ENCODE results near the gene AMPD1.

AMPD1 gene

GRCh38 chr1:114694540-114695310 is 621 bp downstream of the AMPD1 start:
- DNase-seq: no peak

GRCh38 chr1:114692947-114693346 is 2.4 kb downstream of the AMPD1 start:
- no peak for DNase-seq

GRCh38 chr1:114691061-114691460 is 4.3 kb downstream of the AMPD1 start:
- DNase-seq: no peak

DNA sequence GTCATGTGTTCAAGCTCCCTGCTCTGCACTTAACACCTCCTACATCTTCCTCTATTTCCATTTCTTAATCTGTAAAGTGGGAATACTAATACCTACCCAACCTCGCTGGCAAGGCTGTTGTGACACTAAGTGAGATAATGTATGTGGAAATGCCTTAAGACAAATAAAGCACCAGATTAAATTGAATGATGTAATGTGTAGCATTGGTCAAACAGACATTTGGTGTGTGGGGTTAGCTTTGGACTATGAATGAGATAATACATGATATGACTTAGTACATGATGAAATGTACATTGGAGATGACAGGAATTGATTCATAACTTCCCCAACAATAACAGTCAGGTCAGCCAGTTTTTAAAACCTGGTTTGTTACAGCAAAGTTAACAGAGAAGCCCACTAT is 5.2 kb downstream of the AMPD1 start:
- DNase-seq: no peak

- no peak for DNase-seq
These were observed 6.8 kb downstream of the AMPD1 start for GRCh38 chr1:114688526-114688925.

- no peak for DNase-seq
These were observed 9.5 kb downstream of the AMPD1 start for GRCh38 chr1:114685851-114686250.

DNA sequence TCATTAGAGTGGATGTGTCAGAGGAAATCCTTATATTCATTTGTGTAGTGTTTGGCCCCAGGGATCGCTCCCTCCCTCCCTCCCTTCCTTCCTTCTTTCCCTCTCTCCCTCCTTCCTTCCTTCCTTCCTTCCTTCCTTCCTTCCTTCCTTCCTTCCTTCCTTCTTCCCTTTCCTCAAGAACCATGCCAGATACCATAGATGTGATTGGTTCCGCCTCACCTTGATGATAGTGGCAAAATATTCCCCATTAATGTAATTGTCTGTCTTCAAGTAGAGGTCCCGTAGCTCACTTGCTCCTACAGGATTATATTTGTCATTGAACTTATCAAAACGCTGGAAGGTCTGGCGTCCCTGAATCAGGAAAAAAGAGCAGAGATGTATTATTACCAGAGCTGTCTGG is 17.7 kb downstream of the AMPD1 start:
- no peak for DNase-seq

DNA sequence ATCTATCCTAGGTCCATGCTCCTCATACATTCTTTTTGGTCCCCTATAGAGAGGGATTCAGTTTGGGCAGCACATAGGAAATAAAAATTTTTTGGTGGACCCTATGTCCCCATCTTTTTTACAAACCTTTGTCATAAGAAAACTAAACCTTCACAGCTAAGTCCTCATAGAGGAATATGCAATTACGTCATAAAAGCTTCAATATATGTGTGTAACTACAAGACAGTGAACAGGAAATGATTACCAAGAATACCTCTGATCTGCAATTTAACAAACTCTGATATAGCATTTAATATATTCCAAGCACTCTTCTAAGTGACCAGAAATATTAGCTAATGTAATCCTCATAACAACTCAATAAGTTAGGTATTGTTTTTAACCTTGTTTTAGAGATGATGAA is 19.2 kb downstream of the AMPD1 start:
- no peak for DNase-seq

DNA sequence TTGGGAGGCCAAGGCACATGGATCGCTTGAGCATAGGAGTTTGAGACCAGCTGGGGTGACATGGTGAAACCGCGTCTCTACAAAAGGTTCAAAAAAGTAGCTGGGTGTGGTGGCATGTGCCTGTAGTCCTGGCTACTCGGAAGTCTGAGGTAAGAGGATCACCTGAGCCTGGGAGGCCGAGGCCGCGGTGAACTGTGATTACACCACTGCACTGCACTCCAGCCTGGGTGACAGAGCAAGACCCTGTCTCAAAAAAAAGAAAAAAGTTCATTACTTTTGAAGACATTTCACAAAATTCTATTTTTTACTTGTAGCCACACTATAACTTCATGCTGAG is 23.4 kb downstream of the AMPD1 start:
- no peak for DNase-seq

DNA sequence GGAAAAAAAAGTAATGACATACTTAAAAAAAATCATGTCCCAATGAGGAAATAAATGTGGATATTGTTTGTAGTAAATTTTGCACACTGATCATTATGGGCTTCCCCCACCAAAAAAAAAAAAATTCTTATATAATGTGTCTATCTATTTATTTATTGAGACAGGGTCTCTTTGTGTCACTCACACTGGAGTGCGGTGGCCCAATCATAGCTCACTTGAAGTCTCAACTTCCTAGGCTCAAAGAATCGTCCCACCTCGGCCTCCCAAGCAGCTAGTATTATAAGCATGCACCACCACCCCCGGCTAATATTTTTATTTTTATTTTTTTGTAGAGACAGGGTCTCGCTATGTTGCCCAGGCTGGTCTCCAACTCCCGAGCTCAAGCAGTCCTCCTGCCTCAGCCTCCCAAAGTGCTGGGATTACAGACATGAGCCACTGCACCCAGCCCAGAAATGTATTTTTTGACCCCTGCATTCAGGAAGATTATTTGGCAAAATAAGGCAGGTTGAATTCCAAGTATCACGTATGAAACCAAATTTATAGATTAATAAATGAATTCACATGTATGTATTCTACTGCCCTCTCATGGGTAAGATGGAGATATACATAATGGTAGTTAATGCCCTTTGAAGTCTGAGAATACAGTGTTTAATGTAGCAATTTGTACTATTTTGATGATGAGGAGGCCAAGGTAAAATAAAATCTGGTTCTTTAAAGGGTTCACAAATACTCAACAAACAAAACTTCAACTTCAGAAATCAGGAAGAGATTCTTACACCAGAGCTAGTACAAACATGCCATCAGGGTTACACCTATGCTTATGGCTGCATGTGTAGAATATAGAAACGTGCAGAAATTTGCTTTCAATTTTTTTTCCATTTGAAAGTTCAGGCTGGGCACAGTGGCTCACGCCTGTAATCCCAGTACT is 24.1 kb downstream of the AMPD1 start:
- DNase-seq: no peak

DNA sequence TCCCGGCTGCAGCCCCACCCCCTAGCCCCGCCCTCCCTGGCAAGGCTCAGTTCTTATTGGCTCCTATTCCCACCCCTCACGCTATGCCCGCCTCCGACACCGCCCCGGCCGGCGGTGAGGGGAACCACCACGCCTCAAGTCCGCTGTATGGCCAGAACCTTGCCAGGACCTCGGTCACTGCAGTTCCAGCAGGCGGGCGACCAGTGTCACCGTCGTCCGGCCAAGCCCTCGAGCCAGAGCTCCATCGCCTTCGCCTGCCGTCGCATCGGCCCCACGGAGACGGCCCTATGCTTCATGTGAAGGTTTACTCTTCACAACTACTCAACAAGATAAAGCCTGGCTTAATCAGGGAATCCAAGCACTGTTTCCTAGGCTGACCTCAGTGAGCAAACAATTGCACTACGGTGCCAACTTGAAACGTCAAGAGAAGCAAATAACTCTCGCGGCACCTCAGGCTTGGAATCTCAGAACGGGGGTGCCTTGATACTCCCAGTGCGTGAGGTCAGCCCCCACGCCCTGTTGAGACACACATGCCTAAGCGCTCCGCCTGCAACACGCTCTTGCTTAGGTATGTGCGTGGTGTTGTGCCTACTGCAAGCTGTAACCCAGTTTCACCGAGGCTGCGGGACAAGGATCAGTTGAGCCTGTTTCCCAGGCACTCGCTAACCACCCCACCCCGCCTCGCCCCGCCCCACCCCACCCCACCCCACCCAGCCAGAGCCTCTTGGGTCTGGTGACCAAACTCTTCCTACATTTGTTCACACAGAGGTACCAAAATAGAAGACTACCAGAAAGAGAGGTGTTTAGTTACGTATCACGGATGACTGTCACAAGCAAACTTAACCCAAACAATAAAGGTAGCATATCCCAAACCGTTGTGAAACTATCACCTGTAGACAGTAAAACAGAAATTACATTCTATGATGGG is 25.0 kb downstream of the AMPD1 start:
- no peak for DNase-seq

DNA sequence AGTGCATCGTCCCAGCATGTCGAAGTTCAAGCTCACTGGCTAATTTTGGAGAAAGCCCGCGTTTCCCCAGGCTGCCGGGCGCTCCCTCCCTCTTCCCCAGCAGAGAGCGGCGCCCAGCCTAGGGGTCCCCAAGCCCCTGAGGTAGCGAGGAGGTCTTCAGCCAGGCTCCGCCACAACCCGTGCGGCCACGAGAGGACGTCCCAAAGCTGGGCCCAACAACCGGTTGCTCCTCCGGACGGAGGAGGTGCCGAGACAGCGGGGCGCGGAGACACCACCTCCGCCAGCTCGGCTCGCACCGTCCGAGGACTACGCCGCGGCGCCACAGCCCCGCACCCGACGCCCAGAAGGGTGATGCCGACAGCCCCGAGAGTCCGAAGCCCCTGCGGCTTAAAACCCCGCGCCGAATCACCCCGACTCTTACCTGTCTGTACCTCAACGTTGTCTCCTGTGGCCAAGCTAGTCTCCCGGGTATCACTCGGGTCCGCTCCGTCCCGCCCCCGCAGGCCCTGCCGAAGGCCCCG is 25.7 kb downstream of the AMPD1 start, which contains the start of gene DENND2C:
TSS of gene DENND2C (minus strand) at position 488 of the 521 bp plus-strand sequence. CDS start 44,065 bp downstream, outside the sequence.
- no peak for DNase-seq

DNA sequence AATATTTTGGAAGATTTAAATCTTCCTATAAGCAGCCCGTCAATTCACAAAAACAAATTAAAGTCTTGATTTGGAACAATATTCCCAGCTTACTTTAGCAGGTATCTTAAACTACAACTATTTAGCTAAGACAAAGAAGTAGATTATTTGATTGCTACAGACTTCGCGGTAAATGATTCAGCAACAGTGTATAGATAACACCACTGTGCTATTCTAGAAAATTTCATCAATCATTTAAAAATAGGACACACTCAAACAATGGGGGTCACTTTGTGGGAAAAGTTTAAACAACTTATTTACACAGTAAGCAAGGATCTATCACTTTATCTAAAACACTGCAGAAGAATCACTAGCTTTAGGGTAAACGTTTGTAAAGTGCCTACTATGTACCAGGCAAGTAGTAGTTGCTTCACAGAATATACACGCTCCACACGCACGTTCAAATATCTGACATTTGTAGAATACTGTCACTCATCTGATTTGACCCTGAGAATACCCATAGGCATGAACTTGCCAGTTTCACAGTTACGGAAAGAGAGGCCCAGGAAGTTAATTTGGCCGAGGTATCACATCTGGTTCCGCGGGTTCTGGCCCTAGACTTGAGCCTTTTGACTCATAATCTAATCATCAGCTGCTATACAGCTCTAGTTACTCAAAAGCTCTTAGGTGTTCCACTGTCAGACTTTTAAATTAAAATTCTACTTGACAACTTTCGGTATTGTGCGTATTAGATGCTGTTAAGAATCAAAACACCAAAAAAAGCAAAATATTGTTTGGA is 26.4 kb downstream of the AMPD1 start:
- no peak for DNase-seq

- DNase-seq: no peak
These were observed 27.0 kb downstream of the AMPD1 start for GRCh38 chr1:114668373-114668772.

GRCh38 chr1:114666954-114667353 is 28.4 kb downstream of the AMPD1 start:
- no peak for DNase-seq

DNA sequence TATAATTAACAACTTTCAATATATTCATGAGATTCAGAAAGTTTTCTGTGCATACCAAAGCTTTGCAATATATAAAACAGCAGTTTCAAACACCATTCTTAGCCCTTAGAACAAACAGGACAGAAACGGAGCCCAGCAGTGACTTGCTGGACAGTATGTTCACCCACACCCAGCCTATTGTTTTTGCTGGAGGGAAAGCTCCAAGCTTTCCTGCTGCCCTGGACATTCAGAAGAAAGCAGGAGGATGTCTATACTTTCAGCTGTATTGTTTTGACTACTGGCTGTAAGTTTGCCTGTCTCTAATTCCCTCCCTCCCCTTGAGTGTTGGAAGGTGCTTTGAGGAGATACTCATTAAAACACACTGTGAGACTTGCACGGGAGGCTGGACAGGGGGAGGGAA is 35.1 kb downstream of the AMPD1 start:
- DNase-seq: no peak

- no peak for DNase-seq
These were observed 43.5 kb downstream of the AMPD1 start for GRCh38 chr1:114651893-114652292.

GRCh38 chr1:114648503-114648902 is 46.8 kb downstream of the AMPD1 start:
- no peak for DNase-seq

- DNase-seq: no peak
These were observed 54.0 kb downstream of the AMPD1 start for GRCh38 chr1:114641377-114641776.

- DNase-seq: no peak
These were observed 56.4 kb downstream of the AMPD1 start for GRCh38 chr1:114638910-114639309.

GRCh38 chr1:114632427-114632826 is 62.9 kb downstream of the AMPD1 start:
- DNase-seq: no peak

GRCh38 chr1:114627107-114627506 is 68.2 kb downstream of the AMPD1 start:
- no peak for DNase-seq

Measured in NCI-H187 treated with DMSO at 0.1 percent for 48 hours (cell line).